Measurements from ENCODE around the gene LHX6. TPM values are rescaled to one million over a fixed set of nuclear protein-coding genes. Genes with fewer than 3 reads are reported as not detected.

LHX6 gene
- total and polyA plus RNA-seq, 2 of the 8 experiments (the other 6 are each of a cell fraction or from before 2014, with no cell fraction given) = 0.92 to 1.2 TPM

GRCh38 chr9:122204055-122204454, 24.7 kb downstream of the LHX6 start:
- H3K36me3 ChIP-seq (ENCODE audit: control insufficient read depth in 2 of 4, insufficient read depth in 4 of 4, low read length in 3 of 4) = no peaks in the 10 kb centered on the region
- TF ChIP-seq CHD2 (IDR thresholded peaks at IDR 0.05; ENCODE audit: low read length) = no peak
- TF ChIP-seq RXRA (IDR thresholded peaks at IDR 0.05; ENCODE audit: insufficient read depth, low read depth, low read length) = no peak
- TF ChIP-seq RNF2 (IDR thresholded peaks at IDR 0.05; ENCODE audit: borderline replicate concordance, low read depth, low read length, missing control alignments, poor library complexity, severe bottlenecking) = no peak
- no peak for TF ChIP-seq FOSL1 (IDR thresholded peaks at IDR 0.05; ENCODE audit: insufficient read depth, low read depth, low read length)
- no peak for TF ChIP-seq TEAD4 (IDR thresholded peaks at IDR 0.05; ENCODE audit: low read depth, low read length)
- TF ChIP-seq USF2 (IDR thresholded peaks at IDR 0.05; ENCODE audit: low read length) = no peak
- no peak for TF ChIP-seq GABPA (IDR thresholded peaks at IDR 0.05; ENCODE audit: borderline replicate concordance, insufficient read depth, low read length)
- no peak overlapping the region for H2AFZ ChIP-seq (ENCODE audit: low read length)
- no peak overlapping the region for H4K8ac ChIP-seq (ENCODE audit: extremely low read depth, insufficient read depth, low read length)
- no peak overlapping the region; a peak in 1 of 4 replicates for H3K4me2 ChIP-seq (ENCODE audit: insufficient read depth in 1 of 2, low read depth in 2 of 2, low read length in 2 of 2)
- DNase-seq (ENCODE audit: low read depth in 1 of 2, low spot score in 2 of 2) = no peak
- no peak overlapping the region for H2BK120ac ChIP-seq (replicated peaks; ENCODE audit: low read depth, low read length)
- peak overlapping the region; percentile 28; the same call in 1 of the 2 replicates for H3K18ac ChIP-seq (ENCODE audit: extremely low read depth, low read length)
- H4K5ac ChIP-seq (ENCODE audit: insufficient read length, low read depth, low read length) = no peak overlapping the region
- H3K14ac ChIP-seq (ENCODE audit: insufficient read length) = no peak overlapping the region
- no peak overlapping the region; the same call in 1 of the 2 replicates for H2BK5ac ChIP-seq (ENCODE audit: low read depth, low read length)
- no peak overlapping the region for H3K23ac ChIP-seq (ENCODE audit: insufficient read length)
- H3K56ac ChIP-seq (replicated peaks; ENCODE audit: insufficient read length, low read depth, low read length) = no peak overlapping the region
- no peak overlapping the region for H3K4ac ChIP-seq (replicated peaks; ENCODE audit: insufficient read length, low read depth, low read length)
- no peak overlapping the region for H2BK15ac ChIP-seq (ENCODE audit: low read length)
- no peak overlapping the region for H2AK5ac ChIP-seq (ENCODE audit: low read depth, low read length)
- no peak overlapping the region for H3K4me3 ChIP-seq (ENCODE audit: extremely low read depth in 1 of 4, insufficient read depth in 2 of 4, low read depth in 3 of 4, low read length in 4 of 4)
- ChIA-PET CTCF (ENCODE audit: partially characterized antibody) (interaction anchor here (1.3 to 2.9 kb wide), 9 partner anchors 10 to 146 kb away, joined by 3 to 8 read pairs (median 4); partner anchors contain the start of genes MORN5 and NDUFA8), POLR2A (ENCODE audit: partially characterized antibody) (interaction anchor here (1.7 kb wide), 1 partner anchor 12 kb away, joined by 3 read pairs; no protein-coding TSS in a partner anchor)
- H3K9ac ChIP-seq (replicated peaks in 1 of 4; ENCODE audit: extremely low read depth in 1 of 4, low read depth in 3 of 4, low read length in 3 of 4) = no peak overlapping the region
- H2BK20ac ChIP-seq (ENCODE audit: low read length) = no peak overlapping the region
- no peaks in the 10 kb centered on the region for H3K23me2 ChIP-seq (ENCODE audit: low read depth, low read length)
- H3K9me3 ChIP-seq (ENCODE audit: insufficient read depth in 2 of 2, low read depth in 1 of 2, low read length in 1 of 2) = no peaks in the 10 kb centered on the region
- FAIRE-seq = no peak
- no peak overlapping the region for H4K91ac ChIP-seq (replicated peaks; ENCODE audit: insufficient read length, low read length)
- peaks cover 0 to 11% (median 6%) of the 10 kb centered on the region in 4 experiments; a peak in 6 of 7 replicates for H3K4me1 ChIP-seq (replicated peaks in 1 of 4; ENCODE audit: control insufficient read depth in 3 of 4, insufficient read depth in 4 of 4, low read length in 3 of 4)
- no peaks in the 10 kb centered on the region for H4K20me1 ChIP-seq (replicated peaks in 1 of 2; ENCODE audit: control insufficient read depth in 1 of 2, insufficient read depth in 2 of 2, low read length in 2 of 2)
- WGBS, 2 experiments (ENCODE audit: extremely low coverage in 1 of 2, insufficient coverage in 1 of 2, insufficient read length in 1 of 2, insufficient replicate concordance in 2 of 2, low coverage in 1 of 2, low lambda C conversion rate in 2 of 2, missing lambda C conversion rate in 1 of 2) = 78% methylated on average over 5 of the region's 5 CpGs; no CpG with 5 or more reads in 1 of the 2 experiments
- no peak overlapping the region for H2BK12ac ChIP-seq (ENCODE audit: low read depth, low read length)
- H3K27ac ChIP-seq (ENCODE audit: low read depth, low read length) = no peak overlapping the region
- no peaks in the 10 kb centered on the region for H3K79me2 ChIP-seq (ENCODE audit: control insufficient read depth in 1 of 2, insufficient read depth in 2 of 2, low read length in 2 of 2)
- H3K27me3 ChIP-seq (replicated peaks in 1 of 4; ENCODE audit: control insufficient read depth in 3 of 4, extremely low read depth in 1 of 4, insufficient read depth in 3 of 4, low read length in 3 of 4) = no peaks in the 10 kb centered on the region; a peak in 1 of 7 replicates
- H3K79me1 ChIP-seq (ENCODE audit: low read depth, low read length) = no peaks in the 10 kb centered on the region
